HEK293 (cell line): Measurements from ENCODE around the gene OR1Q1.

Experiments
- CTCF ChIA-PET: fragments of 350-600 bp; formaldehyde crosslinking; extraction: SDS; loops from one replicate; lab custom pipeline; 2021; ENCODE audit warnings: antibody characterized with exemption; lab: Yijun Ruan, JAX
- POLR2A ChIA-PET: fragments of 300-600 bp; formaldehyde crosslinking; extraction: SDS; loops from one replicate; lab custom pipeline; 2020; ENCODE audit warnings: antibody characterized with exemption, inconsistent platforms; lab: Yijun Ruan, JAX
- H3K27ac ChIP-seq: fragments of 200-500 bp; sonication (Bioruptor generic); 2 replicates; pipeline ENCODE4 v1.5.1; 2014; ENCODE audit warnings: low read depth, low read length, control low read depth, inconsistent platforms; ENCODE audit errors: extremely low read depth
- H3K36me3 ChIP-seq, 2 experiments: fragments of 200-500 bp in 1 of 2; sonication (Bioruptor generic) in 1 of 2; 1 replicate in 1 of 2; 2 replicates in 1 of 2; pipeline ENCODE4 v1.5.1; 2014 to 2017; ENCODE audit warnings: inconsistent platforms in 2 of 2, low read length in 2 of 2; ENCODE audit not compliant: control insufficient read depth in 2 of 2, insufficient read depth in 1 of 2
- H3K4me1 ChIP-seq: fragments of 200-500 bp; sonication (Bioruptor generic); 2 replicates; pipeline ENCODE4 v1.5.1; 2014; ENCODE audit warnings: mild to moderate bottlenecking, low read length, inconsistent platforms; ENCODE audit not compliant: control insufficient read depth, insufficient read depth
- H3K4me3 ChIP-seq: 2 replicates; pipeline ENCODE4 v1.5.1; 2011; ENCODE audit warnings: low read depth, mild to moderate bottlenecking, control low read depth, low read length, moderate library complexity
- H3K9me3 ChIP-seq: fragments of 200-500 bp; sonication (Bioruptor generic); 2 replicates; pipeline ENCODE4 v1.5.1; 2014; ENCODE audit warnings: low read depth, low read length, inconsistent platforms; ENCODE audit not compliant: control insufficient read depth, insufficient read depth
- REPIN1 ChIP-seq: fragments of 450-650 bp; formaldehyde crosslinking; IDR thresholded peaks from 2 replicates; pipeline ENCODE4 v1.5.1; 2017; ENCODE audit warnings: missing biosample characterization, missing genetic modification characterization, low read depth
- SETDB1 ChIP-seq: IDR thresholded peaks from one replicate; pipeline ENCODE4 v1.6.1; 2017; ENCODE audit warnings: mild to moderate bottlenecking, low read length, moderate library complexity, mixed read lengths; ENCODE audit not compliant: insufficient read length
- SP3 ChIP-seq: fragments of 450-650 bp; formaldehyde crosslinking; IDR thresholded peaks from 2 replicates; pipeline ENCODE4 v1.5.1; 2016; ENCODE audit warnings: missing biosample characterization, missing genetic modification characterization
- TRIM28 ChIP-seq: IDR thresholded peaks from 2 replicates; pipeline ENCODE4 v1.6.1; 2011; ENCODE audit warnings: low read length, control low read depth, borderline replicate concordance
- ZBTB21 ChIP-seq: fragments of 450-650 bp; formaldehyde crosslinking; IDR thresholded peaks from 2 replicates; pipeline ENCODE4 v1.5.1; 2017; ENCODE audit warnings: missing biosample characterization, missing genetic modification characterization
- ZFP37 ChIP-seq: fragments of 450-650 bp; formaldehyde crosslinking; IDR thresholded peaks from 2 replicates; pipeline ENCODE4 v1.5.1; 2016; ENCODE audit warnings: missing biosample characterization, missing genetic modification characterization
- ZNF157 ChIP-seq: fragments of 450-650 bp; formaldehyde crosslinking; IDR thresholded peaks from 2 replicates; pipeline ENCODE4 v1.5.1; 2016; ENCODE audit warnings: missing biosample characterization, missing genetic modification characterization
- ZNF184 ChIP-seq: fragments of 450-650 bp; IDR thresholded peaks from 2 replicates; pipeline ENCODE4 v1.5.1; 2018; ENCODE audit warnings: missing biosample characterization, mild to moderate bottlenecking, missing genetic modification characterization
- ZNF211 ChIP-seq: fragments of 450-650 bp; formaldehyde crosslinking; IDR thresholded peaks from 2 replicates; pipeline ENCODE4 v1.5.1; 2016; ENCODE audit warnings: low read depth, missing biosample characterization, missing genetic modification characterization
- ZNF510 ChIP-seq: fragments of 450-650 bp; formaldehyde crosslinking; IDR thresholded peaks from 2 replicates; pipeline ENCODE4 v1.5.1; 2018; ENCODE audit warnings: mild to moderate bottlenecking, missing genetic modification characterization, missing biosample characterization; ENCODE audit not compliant: insufficient replicate concordance
- ZNF529 ChIP-seq: fragments of 450-650 bp; formaldehyde crosslinking; IDR thresholded peaks from 2 replicates; pipeline ENCODE4 v1.5.1; 2017; ENCODE audit warnings: missing genetic modification characterization, missing biosample characterization; ENCODE audit not compliant: insufficient replicate concordance
- ZNF555 ChIP-seq: fragments of 450-650 bp; formaldehyde crosslinking; conservative IDR thresholded peaks from 2 replicates; pipeline ENCODE4 v1.5.1; 2017; ENCODE audit warnings: missing biosample characterization, mild to moderate bottlenecking, missing genetic modification characterization, inconsistent platforms
- ZNF664 ChIP-seq: fragments of 450-650 bp; formaldehyde crosslinking; IDR thresholded peaks from 2 replicates; pipeline ENCODE4 v1.5.1; 2016; ENCODE audit warnings: missing biosample characterization, missing genetic modification characterization
- ZXDB ChIP-seq: fragments of 450-650 bp; formaldehyde crosslinking; IDR thresholded peaks from 2 replicates; pipeline ENCODE4 v1.5.1; 2016; ENCODE audit warnings: missing biosample characterization, missing genetic modification characterization
- TF ChIP-seq, protein P1 (sequence below): fragments of 450-650 bp; formaldehyde crosslinking; IDR thresholded peaks from 2 replicates; pipeline ENCODE4 v1.5.1; 2017; ENCODE audit warnings: missing biosample characterization, missing genetic modification characterization
- TF ChIP-seq, protein P2 (sequence below): fragments of 450-650 bp; formaldehyde crosslinking; IDR thresholded peaks from 2 replicates; pipeline ENCODE4 v1.5.1; 2016; ENCODE audit warnings: missing biosample characterization, missing genetic modification characterization
- TF ChIP-seq, protein P3 (sequence below): fragments of 450-650 bp; formaldehyde crosslinking; IDR thresholded peaks from 2 replicates; pipeline ENCODE4 v1.5.1; 2016; ENCODE audit warnings: missing biosample characterization, missing genetic modification characterization

Gene OR1Q1

DNA sequence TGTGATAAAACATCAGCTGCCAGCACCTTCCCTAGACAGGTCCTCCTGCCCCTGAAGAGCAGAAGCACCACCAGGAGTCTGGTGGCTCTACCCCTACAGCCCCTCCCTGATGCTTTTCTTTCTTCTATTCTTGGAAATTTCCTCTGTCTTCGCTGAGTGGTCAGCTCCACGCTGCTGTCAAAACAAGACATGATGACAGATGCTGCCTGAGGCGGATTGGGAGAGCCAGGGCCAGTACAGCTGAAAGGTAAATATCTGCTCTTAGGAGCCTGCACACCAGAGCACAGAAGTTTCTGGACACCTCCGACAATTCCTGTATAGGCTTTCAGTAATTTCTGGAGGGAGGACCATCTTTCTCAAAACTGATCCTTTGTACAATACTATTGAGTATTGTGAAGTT, 4.7 kb upstream of the OR1Q1 start (continued):
- TF ChIP-seq, protein P1, sequence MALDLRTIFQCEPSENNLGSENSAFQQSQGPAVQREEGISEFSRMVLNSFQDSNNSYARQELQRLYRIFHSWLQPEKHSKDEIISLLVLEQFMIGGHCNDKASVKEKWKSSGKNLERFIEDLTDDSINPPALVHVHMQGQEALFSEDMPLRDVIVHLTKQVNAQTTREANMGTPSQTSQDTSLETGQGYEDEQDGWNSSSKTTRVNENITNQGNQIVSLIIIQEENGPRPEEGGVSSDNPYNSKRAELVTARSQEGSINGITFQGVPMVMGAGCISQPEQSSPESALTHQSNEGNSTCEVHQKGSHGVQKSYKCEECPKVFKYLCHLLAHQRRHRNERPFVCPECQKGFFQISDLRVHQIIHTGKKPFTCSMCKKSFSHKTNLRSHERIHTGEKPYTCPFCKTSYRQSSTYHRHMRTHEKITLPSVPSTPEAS (tag by site-specific recombination), result no peak

DNA sequence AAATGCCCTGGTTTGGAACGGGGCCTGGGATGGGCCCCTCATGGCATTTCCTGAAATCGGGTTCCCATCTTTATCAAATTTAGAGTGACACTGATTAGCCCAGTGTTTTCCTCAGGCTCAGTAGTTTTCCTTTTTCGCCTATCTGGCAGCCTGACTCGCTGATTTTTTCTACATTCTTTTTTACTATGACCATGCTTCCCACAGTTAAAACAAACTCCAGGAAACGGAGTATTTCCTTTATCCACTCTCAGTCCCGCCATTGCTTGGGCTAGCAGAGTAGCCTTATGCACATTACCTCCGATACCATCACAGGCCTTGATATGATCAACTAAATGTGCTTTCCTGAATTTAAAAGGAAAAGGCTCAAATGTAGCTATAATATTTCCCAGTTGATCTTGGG, 5.5 kb downstream of the OR1Q1 start:
- ChIA-PET POLR2A (no interaction called here), CTCF (interaction anchor here (0.7 kb wide), 1 partner anchor 121 kb away, joined by 3 read pairs; no protein-coding TSS in a partner anchor)
- H3K4me3 ChIP-seq, result no peak overlapping the region
- H3K27ac ChIP-seq, result no peak overlapping the region
- no peaks in the 10 kb centered on the region for H3K4me1 ChIP-seq
- no peaks in the 10 kb centered on the region for H3K9me3 ChIP-seq
- TF ChIP-seq ZNF664 (tag by site-specific recombination), result no peak
- TF ChIP-seq SETDB1, result no peak
- no peak for TF ChIP-seq ZNF157 (tag by site-specific recombination)
- TF ChIP-seq ZFP37 (tag by site-specific recombination), result no peak
- TF ChIP-seq, protein P2, sequence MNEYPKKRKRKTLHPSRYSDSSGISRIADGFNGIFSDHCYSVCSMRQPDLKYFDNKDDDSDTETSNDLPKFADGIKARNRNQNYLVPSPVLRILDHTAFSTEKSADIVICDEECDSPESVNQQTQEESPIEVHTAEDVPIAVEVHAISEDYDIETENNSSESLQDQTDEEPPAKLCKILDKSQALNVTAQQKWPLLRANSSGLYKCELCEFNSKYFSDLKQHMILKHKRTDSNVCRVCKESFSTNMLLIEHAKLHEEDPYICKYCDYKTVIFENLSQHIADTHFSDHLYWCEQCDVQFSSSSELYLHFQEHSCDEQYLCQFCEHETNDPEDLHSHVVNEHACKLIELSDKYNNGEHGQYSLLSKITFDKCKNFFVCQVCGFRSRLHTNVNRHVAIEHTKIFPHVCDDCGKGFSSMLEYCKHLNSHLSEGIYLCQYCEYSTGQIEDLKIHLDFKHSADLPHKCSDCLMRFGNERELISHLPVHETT, result no peak
- TF ChIP-seq ZXDB (tag by site-specific recombination), result no peak
- no peak for TF ChIP-seq SP3 (tag by site-specific recombination)
- TF ChIP-seq ZBTB21 (tag by site-specific recombination), result no peak
- TF ChIP-seq ZNF211 (tag by site-specific recombination), result no peak
- TF ChIP-seq TRIM28, result no peak
- no peak for TF ChIP-seq ZNF555 (tag by site-specific recombination)
- TF ChIP-seq REPIN1 (tag by site-specific recombination), result no peak
- H3K36me3 ChIP-seq, result no peaks in the 10 kb centered on the region

DNA sequence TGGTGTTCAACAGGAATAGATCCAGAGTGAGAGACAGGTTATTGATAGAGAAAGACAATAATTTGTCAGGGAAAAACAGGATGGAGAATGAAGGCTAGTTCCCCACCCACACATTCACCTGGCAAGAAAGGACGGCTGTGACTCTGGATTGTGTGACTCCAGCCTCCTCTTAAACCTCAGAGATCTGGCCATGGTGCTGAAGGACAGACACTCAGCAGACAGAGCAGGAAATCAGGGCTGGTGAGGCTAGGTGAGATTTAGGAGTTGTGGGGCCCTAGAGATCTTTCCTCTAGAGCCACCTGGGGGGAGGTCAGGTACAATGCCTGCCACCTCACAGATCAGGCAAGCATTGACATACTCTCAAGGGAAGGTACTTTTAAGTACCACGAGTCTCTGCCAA, 27.7 kb downstream of the OR1Q1 start:
- CTCF ChIA-PET, result no interaction called here
- Histone ChIP-seq H3K4me1 (no peaks in the 10 kb centered on the region), H3K9me3 (no peaks in the 10 kb centered on the region), H3K27ac (no peak overlapping the region), H3K36me3 (no peaks in the 10 kb centered on the region), H3K4me3 (no peak overlapping the region)
- POLR2A ChIA-PET, result no interaction called here
- TF ChIP-seq, protein P3, sequence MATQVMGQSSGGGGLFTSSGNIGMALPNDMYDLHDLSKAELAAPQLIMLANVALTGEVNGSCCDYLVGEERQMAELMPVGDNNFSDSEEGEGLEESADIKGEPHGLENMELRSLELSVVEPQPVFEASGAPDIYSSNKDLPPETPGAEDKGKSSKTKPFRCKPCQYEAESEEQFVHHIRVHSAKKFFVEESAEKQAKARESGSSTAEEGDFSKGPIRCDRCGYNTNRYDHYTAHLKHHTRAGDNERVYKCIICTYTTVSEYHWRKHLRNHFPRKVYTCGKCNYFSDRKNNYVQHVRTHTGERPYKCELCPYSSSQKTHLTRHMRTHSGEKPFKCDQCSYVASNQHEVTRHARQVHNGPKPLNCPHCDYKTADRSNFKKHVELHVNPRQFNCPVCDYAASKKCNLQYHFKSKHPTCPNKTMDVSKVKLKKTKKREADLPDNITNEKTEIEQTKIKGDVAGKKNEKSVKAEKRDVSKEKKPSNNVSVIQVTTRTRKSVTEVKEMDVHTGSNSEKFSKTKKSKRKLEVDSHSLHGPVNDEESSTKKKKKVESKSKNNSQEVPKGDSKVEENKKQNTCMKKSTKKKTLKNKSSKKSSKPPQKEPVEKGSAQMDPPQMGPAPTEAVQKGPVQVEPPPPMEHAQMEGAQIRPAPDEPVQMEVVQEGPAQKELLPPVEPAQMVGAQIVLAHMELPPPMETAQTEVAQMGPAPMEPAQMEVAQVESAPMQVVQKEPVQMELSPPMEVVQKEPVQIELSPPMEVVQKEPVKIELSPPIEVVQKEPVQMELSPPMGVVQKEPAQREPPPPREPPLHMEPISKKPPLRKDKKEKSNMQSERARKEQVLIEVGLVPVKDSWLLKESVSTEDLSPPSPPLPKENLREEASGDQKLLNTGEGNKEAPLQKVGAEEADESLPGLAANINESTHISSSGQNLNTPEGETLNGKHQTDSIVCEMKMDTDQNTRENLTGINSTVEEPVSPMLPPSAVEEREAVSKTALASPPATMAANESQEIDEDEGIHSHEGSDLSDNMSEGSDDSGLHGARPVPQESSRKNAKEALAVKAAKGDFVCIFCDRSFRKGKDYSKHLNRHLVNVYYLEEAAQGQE, result peak; percentile 86
- no peak for TF ChIP-seq ZNF529

DNA sequence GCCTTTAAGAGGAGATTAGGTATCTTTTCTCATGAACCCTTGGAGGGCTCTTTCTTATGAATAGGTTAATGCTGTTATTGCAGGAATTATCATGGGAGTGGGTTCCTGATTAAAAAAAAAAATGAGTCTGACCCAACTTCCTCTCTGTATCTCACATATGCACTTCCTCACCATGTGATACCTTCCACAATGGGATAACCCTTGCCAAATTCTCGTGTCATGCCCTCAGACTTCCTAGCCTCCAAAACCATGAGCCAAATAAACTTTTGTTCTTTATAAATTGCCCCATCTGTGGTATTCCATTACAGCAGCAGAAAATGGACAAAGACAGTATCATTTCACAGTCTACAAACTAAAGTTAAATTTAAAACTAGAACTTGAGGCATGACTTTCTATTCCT, 41.8 kb downstream of the OR1Q1 start:
- POLR2A ChIA-PET, result no interaction called here
- no peaks in the 10 kb centered on the region for H3K36me3 ChIP-seq
- H3K4me1 ChIP-seq, result no peaks in the 10 kb centered on the region
- CTCF ChIA-PET, result no interaction called here
- no peak overlapping the region for H3K4me3 ChIP-seq
- H3K27ac ChIP-seq, result no peak overlapping the region
- TF ChIP-seq ZNF184 (tag by site-specific recombination) (no peak), ZNF510 (tag by site-specific recombination) (no peak)
- no peaks in the 10 kb centered on the region for H3K9me3 ChIP-seq
